Activated CD8-positive, alpha-beta memory T cell treated with anti-CD3 and anti-CD28 coated beads for 1 hour (primary cell): Measurements from ENCODE around the gene SNUPN.

Experiments used
- DNase-seq, 2 donors: peaks; one replicate each; pipeline ENCODE4 v3.0.0-alpha.2; 2020; ENCODE audit warnings: low read depth in 1 of 2; ENCODE audit errors: extremely low read depth in 1 of 2

The SNUPN gene

DNA sequence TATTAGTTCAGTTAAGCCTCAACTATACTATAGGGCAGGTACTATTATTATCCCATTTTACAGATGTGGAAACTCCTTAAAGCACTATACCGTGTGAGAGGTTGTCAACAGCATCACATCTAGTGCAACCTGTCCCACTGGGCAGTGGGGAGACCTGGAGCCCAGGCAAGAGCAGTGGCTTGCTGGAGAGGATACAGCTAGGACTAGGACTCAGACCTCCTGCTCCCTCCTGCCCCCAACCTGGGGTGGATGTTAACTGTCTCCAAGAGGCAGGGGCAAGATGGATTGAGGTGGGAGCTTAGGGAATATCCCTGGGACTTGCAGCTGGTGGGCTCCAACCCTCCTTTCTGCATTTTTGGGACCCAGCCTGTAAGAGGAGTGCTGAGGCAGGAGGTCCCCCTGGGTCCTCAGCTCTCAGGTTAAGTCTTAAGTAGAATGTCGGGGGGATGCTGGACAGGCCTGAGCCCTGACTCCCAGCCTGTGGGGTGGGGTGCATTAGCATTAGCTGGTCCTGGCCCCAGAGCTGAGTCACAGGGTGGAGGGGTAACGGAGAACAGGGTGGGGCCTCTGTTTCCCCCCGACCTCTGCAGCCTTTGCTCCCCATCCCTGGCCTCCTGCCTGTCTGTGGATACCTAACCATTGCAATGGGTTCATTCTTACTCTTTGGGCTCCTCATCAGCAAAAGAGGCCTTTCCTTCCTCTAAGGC lies 28.8 kb upstream of the SNUPN start:
- DNase-seq, result no peak

DNA sequence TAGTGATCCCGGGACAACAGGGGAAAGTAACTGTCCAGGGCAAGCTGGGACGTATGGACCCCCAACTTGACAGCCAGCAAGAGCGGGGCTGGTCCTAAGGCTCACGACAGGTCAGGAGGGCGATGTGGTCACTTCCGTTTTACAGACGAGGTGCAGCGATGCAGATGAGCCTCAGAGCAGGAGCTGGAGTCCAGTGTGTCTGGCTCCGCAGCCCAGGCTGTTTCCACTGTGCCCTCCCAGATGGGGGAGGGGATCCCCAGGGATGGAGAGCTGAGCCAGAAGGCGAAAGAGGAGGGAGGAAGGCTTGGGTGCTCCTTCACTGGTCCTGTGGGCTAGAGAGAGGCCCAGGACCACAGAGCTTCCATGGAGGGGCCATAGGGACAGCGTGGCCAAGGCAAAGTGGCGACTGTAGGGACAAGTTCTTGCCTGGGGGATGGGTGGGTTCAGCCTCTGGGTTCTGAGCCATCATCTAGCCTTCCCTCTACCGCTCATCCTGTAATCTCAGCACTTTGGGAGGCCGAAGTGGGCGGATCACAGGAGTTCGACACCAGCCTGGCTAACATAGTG lies 27.9 kb upstream of the SNUPN start:
- no peak for DNase-seq

- DNase-seq, result no peak
Observed at GRCh38 chr15:75651810-75652543, 26.5 kb upstream of the SNUPN start.

GRCh38 chr15:75650908-75651809 lies 25.6 kb upstream of the SNUPN start:
- no peak for DNase-seq

- DNase-seq, result no peak
Observed at GRCh38 chr15:75649848-75650247, 24.3 kb upstream of the SNUPN start.

DNA sequence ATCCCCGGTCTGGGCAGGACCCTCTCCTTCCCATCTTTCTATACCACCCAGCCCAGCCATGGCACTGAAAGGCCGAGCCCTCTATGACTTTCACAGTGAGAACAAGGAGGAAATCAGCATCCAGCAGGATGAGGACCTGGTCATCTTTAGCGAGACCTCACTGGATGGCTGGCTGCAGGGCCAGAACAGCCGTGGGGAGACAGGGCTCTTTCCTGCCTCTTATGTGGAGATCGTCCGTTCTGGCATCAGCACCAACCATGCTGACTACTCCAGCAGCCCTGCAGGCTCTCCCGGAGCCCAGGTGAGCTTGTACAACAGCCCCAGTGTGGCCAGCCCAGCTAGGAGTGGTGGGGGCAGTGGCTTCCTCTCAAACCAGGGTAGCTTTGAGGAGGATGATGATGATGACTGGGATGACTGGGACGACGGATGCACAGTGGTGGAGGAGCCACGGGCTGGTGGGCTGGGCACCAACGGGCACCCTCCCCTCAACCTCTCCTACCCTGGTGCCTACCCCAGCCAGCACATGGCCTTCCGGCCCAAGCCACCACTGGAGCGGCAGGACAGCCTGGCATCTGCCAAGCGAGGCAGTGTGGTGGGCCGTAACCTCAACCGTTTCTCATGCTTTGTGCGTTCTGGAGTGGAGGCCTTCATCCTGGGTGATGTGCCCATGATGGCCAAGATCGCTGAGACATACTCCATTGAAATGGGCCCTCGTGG lies 23.7 kb upstream of the SNUPN start:
- no peak for DNase-seq

DNA sequence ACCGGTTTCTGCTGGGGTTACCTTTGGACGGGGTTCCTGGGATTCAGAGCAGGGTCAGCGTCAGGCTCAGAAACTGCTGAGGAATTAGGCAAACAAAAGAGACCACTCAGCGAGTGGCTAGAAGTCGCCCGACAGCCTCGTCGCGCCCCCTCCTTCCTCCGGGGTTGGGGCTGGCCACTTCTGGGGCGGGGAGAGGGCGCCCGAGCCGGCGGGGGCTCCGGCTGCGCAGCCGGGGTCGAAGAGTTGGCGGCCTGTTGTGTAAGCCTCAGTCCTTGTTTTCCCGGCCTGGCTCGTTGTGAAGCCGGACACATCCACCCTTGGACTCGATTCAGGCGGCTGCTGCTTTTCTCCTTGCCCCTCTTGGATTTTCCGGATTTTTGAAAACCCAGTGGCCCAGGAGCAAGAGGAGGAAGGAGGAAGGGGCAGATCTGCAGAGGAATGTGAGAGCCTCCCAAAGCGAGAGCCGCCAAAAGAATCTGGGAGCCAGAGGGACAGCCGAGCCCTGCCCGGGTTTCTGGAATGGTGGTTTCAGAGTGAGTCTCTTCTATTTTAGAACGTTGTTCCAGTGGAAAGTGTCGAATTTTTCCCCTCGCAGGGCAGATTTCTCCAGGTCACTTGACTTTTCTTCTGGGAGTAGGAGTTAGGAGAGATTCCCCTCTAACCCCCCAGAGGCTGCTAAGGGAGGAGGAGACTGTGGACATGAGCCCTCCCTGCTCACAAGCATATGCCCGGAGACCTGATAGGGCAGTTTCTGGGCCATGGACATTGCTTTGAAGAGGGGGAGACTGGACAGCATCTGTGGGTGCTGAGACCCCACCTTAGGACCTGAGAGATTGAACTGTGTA lies 22.9 kb upstream of the SNUPN start:
- DNase-seq, result no peak

GRCh38 chr15:75647370-75648155 lies 22.0 kb upstream of the SNUPN start, which contains the start of gene SNX33:
Gene SNX33 (plus strand): TSS chr15:75647912. CDS start chr15:75649103, 1,191 bp downstream.
- peak in 1 of 2 donors; percentile 33 for DNase-seq

DNA sequence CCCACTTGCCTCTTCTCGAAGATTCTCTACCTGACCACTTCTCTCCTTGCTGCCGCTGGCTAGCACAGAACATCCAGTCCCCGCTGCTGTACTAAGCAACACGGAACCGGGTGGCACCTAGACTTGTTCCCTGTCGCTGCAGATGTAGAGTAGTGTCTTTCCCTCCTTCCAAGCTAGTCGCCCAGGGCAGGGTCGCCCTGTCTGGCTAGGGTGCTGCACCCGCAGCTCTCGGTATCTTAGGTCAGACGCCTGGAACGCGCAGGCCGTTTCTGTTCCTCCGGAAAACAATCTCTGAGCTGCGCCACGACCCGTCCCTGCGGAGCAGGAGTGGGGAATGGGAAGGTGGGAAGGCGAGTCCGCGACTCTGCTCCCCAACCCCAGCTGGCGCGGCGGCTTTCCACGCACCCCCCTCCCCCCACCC lies 21.4 kb upstream of the SNUPN start:
- no peak for DNase-seq

DNA sequence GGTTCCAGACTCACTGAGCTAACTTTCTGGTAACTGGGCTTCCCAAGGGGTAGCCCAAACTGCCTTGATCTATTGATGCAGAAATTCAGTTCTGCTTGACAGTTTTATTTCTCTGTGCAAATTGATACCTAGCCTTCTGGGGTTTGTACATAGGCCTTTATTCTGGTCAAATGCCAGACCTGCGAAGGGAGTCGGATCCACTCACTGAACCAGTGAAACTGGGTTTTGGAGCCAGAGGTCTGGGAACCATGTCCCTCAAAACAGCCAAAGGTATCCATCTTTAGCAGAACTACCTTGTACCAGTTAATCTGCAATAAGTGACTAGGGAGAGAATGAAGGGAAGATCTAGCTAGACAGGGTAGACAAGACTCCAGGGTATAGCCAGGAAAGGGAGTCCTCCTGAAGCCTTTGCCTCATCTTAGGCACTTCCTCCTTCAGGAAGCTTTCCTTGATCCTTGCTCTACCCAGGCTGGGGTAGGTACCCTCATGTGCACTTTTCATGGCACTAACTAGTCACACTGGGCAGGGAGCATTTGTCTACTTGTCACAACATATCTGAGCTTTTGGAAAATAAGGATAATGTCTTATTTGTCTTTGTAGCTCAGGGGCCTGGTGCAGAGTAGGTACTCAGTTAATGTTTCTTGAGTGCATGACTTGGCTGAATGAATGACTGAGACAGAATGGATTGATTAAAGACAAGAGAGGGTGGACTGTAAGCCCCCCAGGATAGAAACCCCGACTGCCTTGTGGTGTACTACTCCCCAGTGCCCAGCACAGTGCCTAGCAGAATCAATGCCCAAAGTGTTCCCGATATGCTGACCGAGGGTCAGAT lies 20.8 kb upstream of the SNUPN start:
- DNase-seq, result no peak

- no peak for DNase-seq
Observed at GRCh38 chr15:75644376-75644775, 18.9 kb upstream of the SNUPN start.

DNA sequence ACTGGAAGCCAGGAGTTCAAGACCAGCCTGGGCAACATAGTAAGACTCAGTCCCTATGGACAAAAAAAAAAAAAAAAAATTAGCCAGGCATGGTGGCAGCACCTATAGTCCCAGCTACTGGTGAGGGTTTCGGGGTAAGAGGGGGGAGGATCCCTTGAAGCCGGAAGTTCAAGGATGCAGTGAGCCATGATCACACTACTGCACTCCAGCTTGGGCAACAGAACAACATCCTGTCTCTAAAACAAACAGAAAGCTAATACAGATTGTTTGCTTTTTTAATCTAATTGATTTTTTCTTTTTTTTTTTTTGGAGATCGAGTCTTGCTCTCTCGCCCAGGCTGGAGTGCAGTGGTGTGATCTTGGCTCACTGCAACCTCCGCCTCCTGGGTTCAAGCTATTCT lies 16.1 kb upstream of the SNUPN start:
- no peak for DNase-seq

GRCh38 chr15:75641179-75641503 lies 15.6 kb upstream of the SNUPN start:
- DNase-seq, result no peak

DNA sequence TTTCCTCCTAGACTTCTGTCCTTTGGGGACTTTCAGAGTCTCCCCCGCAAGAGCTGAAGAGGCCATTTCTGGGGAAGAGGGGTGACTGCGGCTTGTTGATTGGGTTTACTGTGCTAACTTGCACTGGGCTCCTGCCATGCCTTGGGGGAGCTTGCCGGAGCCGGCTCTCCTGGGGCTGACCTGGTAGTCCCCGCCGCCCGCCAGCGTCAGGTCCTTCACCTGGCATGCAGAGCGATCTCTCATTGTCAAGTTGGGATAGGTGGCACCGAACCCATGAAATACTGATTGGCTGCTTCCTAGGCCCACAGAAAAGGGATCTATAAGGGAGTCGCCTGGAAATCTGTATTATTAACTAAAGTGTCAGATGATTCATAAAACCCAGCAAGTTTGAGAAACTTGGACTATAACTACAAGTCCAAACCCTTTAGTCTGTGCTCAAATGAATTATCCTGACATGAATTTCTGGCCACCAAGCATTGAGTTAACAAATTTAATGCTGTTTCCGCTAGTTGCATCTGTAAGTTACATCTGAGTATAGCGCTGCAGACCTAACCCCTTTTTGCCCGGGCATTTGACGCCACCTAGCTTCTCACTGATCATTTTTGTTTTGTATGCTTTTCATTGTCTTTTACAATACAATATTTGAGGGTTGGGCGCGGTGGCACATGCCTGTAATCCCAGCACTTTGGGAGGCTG lies 15.1 kb upstream of the SNUPN start:
- no peak for DNase-seq

DNA sequence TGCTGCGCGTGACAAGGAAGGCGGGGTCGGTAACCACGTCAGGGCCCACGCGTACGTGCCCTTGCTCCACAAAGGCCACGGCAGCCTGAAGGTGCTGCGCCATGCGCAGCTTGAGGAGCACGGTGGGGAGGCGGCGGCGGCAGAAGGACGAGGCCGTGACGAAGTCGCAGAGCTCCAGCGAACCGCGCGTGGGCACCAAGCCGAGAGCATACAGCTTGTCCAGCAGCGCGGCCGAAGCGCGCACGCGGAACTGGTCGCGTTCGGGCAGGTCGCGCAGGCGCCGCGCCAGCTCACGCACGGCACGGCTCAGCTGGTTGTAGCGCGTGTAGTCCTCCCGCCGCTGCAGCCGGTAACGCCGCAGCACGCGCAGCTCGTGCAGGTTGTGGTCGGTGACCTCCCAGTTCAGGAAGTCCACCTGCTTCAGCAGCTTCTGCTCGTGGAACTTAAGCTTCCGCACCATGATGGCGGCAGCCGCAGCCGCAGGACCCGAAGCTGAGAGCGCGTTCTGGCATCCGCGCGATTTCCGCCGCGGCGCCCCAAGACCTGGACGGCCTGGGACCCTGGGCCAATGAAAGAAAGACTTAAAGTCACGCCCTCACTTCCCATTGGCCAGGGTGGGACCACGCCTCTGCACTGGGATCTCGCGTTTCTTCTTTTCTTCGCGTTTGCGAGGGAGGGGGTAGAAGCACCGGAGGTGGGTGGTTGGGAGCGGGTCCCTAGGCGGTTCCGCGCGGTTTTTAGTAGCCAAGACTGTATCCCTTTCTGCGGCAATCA lies 14.4 kb upstream of the SNUPN start, which contains the start of gene IMP3:
TSS of gene IMP3 (minus strand) at position 516 of the 774 bp plus-strand sequence. CDS start at position 460, 56 bp downstream.
- peak; percentile 79 to 82 for DNase-seq

- DNase-seq, result no peak
Observed at GRCh38 chr15:75639191-75639708, 13.7 kb upstream of the SNUPN start.
